Hematopoietic multipotent progenitor cell treated with erythropoietin and hydrocortisone succinate and interleukin-3 and kit ligand, for 8 days (in vitro differentiated cells): ENCODE data around the gene DCDC1.

Experiments
- DNase-seq: peaks from one replicate; pipeline ENCODE4 v3.0.0-alpha.2; 2015

DCDC1 gene

GRCh38 chr11:30879322-30880005 is 490.1 kb downstream of the DCDC1 start:
- DNase-seq: no peak

DNA sequence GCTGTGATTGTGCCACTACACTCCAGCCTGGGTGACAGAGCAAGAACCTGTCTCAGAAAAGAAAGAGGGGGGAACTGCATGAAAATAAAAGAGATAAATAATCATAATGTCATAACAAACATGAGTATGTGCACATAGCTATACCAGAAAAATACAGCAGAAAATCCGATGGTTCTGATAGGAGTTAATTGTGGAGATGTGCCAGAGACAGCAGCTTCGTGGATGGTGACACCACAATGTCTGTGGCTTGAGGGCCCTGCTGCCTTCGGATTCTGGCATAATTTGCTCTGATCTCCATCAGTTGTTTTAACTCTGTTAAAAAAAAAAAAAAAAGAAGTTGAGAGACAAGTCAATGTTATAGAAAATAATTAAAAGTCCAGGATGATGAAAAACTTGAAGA is 491.1 kb downstream of the DCDC1 start:
- DNase-seq: no peak

DNA sequence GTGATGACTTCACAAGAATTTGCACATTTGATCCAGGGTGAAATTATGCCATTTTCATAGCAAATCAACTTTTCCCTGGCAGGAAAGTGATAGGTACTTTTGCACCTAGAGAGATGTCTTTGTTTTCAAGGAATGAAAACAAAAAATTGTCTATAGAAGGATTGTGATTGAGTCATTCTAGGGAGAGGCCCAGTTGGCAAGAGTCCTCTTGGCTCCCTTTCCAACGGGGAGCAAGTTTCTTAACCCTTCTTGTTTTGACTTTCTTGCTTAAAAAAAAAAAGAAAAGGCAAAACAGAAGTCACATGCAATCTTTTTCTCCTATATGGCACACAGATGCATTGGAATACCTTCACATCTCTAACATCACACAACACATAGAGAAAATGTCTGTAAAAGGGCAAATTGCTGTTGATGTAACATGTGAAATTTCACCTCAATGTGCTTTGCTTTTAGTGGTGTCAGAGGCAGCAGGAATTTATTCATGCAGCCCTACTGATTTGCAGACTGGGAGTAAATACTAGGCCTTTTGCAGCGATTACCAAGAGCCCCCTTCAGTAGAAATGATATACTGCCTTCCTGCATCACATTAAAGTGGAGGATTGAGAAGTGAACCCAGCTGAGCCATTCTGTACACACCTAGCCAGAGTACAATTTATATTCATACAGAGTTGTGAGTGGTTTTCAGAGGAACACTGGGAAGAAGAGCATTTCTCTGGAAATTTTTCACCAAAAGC is 492.7 kb downstream of the DCDC1 start:
- no peak for DNase-seq

DNA sequence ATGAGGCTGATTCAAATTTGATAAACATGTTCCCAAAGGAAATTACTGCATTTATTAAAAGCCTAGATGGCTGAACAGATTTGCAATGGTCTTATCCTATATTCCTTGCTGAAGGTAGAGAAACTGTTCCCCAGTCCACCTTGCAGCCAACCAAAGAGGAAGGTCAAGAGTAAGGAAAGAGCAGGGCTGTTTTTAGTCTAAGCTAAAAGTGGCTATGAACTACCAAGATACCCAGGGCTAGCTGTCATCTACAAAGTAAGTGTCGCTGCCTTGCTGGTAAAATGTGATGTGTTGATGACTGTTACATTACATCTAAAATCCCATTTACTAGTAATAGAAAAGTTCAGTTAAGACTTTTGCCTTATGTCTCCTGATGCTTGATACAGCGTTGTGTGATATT is 493.3 kb downstream of the DCDC1 start:
- no peak for DNase-seq

- DNase-seq: no peak
These were observed 493.7 kb downstream of the DCDC1 start for GRCh38 chr11:30875806-30876205.

DNA sequence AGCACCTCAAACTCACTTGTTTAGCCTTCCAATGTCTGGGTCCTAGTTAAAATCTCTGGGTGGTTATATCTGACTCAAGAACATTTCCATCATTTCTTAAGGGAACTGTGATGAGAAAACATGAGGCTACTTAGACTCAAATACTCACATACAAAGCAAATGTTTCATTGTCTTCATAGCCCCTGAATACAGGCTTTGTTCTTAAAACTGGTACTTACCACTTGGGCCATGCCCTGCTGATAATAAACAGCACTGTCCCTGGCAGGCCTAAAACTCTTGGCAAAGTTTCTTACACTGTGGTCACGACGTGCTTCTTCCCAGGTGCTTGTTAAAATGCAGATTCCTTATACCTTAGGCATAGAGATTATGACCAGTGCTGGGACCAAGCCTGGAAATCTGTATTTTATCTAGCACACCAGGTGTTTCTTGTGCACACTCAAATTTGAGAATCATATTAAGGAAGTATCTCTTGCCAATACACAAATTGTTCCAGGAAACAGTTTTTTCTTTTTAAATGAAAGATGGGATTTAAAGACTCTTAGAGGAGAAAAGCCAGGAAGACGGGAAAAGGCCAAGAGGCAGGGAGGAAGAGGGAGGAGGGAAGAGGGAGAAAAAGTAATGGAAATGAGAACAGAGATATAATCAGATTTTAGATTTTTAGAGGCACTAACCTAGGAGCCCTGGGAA is 495.5 kb downstream of the DCDC1 start:
- DNase-seq: no peak

- DNase-seq: no peak
These were observed 500.9 kb downstream of the DCDC1 start for GRCh38 chr11:30868626-30869081.

GRCh38 chr11:30863209-30863608 is 506.3 kb downstream of the DCDC1 start:
- DNase-seq: no peak

DNA sequence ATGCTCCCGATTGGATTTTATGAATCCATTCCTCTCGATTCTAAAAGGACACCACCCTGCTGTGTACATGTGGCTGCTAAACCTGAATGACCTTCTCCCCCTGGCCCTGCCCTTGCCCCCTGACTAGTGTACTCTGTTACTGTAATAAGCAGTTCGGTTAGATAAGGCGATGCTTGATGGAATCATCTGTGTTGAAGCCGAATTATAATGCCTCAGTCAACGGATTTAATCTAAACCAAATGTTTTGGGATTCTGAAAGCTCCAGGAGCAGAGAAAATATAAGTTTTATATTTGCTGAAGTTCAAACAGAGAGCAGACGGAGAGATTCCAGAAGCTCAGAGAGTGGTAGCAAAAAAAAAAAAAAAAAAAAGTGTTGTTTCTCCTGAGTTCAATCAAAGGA is 508.0 kb downstream of the DCDC1 start:
- DNase-seq: no peak

DNA sequence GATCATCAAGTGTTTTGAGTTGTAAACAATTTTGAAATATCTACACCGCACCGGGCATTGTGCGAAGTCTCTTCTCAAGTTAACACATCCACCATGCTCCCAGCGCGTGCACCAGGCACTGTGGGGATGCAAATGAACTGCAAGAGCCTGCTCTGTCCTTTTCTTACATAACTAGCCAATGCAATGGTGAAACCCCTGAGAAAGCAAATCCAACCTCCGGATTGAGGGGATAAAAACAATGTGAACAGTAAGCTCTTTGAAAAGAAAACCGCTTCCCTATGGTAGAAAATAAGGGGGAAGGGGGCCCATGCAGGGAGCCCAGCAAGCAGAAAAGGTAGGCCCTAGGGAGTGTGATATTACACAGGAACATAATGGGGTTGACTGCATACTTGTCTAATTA is 508.5 kb downstream of the DCDC1 start:
- no peak for DNase-seq

DNA sequence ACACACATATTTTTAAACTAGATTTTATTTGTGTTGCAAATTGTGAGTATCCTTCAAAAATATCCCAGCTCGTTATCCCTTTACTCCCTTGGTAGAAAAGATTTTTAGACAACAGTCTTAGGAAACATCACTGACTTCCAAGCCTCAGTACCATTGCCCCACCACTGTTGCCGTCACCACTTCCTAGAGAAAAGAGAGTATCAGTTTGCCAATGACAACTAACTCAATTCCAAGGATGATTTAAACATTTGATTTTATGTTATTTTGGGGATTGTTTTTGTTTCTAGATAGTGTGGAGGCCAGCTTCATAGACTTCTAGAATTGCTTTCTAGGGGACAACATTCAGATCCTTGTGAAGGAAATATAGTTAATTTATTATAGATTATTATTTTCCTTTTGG is 509.4 kb downstream of the DCDC1 start:
- no peak for DNase-seq

DNA sequence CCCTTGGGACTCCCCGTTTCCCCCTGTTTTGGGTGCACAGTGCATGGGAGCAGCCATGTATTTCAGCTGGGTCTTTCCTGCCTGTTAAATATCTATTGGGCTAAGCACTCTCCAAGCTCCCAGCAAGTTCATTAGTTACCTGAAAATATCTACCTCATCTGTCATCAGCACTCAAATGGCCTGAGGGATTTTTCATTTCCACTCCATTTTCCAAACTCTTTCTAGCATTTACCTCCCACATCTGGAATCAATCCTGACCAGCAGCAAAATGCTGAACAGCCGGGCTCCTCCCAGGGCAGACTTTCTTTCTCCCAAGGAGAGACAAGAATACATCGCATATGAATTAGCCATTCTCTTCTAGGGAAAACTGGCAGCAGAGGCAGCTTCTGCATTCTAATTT is 509.9 kb downstream of the DCDC1 start:
- no peak for DNase-seq

DNA sequence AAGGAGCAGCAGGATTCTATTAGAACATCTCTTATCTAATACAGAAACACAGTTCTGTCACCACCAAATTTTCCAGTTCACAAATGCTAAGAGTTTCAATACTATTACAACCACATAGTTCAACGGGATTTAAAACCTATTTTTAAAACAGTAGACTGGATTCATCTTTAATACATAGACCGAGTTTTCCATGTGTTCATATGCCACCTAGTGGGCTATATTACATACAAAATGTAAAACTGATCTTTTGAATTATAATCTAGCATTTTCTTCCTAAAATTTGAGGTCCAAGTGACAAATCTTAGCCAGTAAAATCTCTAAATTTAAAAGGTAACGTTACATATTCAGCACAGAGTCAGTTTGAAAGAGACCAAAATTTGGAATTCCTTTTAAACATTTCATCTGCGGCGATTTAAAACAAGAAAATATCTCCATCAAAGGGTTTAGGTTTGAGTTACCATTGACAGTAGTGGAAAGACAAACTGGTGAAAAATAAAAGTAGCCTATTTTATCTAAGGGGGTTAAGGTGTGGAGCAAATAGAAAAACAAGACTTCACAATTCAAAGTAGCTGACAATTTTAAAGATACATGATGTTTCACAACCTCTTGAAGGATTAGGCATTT is 514.0 kb downstream of the DCDC1 start:
- DNase-seq: no peak

DNA sequence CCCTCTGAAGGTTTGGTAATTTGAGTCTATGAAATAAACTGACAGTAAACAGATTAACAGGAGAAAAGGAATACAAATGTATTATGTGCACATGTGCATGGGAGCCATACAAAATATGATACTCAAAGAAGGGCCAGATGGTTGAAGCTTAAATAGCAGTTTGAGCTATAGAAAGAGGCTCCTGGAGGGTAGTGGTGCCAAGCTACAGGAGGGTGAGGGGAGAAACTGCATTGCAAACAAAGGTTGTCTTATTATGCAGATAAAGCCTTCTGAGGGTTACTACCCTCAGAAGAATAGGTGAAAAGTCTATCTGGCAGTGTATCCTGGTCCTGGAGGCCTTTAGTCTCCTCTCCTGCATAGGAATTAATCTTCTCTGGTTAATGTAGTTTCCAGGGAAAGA is 516.1 kb downstream of the DCDC1 start:
- no peak for DNase-seq

DNA sequence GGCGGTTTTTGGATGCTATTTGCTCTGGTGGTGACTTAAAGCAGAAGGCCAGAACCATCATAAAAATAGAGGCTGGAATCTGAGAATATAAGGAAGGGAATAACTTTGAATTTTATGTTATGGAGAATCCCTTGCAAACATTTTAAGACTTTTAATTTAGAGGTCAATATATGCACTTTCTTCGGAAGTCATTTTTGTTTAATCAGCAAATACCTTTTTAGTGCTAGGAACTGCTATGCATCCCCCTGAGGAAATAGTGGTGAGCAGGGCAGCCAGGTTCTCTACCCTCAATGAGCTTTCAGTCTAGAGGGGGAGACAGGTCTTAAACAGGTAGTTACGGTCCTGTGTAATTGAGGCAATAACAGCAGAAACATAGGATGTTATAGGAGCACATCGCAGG is 516.9 kb downstream of the DCDC1 start:
- no peak for DNase-seq

- no peak for DNase-seq
These were observed 517.4 kb downstream of the DCDC1 start for GRCh38 chr11:30852091-30852490.

GRCh38 chr11:30837252-30837651 is 532.3 kb downstream of the DCDC1 start:
- DNase-seq: no peak

DNA sequence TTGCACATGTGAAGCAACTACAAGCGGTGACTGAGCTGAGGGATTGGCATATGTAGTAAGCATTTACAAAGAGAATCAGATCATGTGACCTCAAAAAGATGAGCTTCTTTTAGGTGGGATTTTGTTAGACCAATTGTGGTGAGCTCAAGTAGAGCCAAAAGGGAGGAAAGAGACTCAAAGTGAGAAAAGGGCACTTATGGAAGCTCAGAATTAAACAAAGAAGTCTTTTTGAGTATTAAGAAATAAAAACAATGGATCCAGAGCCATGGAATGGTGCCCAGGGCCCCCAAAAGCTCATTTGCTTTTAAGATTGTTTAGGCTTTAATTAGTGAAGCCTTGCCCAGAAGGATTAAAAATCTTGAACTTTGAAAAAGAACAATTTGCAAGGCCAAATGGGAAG is 536.7 kb downstream of the DCDC1 start:
- DNase-seq: no peak

- DNase-seq: no peak
These were observed 538.9 kb downstream of the DCDC1 start for GRCh38 chr11:30830681-30831080.

- DNase-seq: no peak
These were observed 542.6 kb downstream of the DCDC1 start for GRCh38 chr11:30826911-30827310.

- no peak for DNase-seq
These were observed 543.8 kb downstream of the DCDC1 start for GRCh38 chr11:30825723-30826122.

DNA sequence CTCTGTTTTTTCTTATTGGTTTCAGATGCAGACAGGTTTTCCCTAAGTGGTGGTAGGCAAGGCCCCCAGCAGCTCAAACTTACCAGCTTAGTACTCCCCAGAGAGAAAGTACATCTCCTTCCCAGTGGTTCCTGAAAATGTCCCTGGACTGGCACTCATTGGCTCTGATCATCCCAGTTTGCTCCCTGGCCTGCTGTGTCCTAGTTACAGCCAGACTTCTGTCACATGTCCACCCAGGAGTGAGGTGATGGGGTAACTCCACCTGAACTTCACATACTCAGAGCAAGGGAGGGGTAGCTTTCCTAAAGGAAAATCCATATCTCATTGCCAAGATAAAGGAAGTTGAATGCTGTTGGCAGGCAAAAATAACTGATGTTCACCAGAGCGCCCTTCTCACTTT is 546.4 kb downstream of the DCDC1 start:
- no peak for DNase-seq

- DNase-seq: no peak
These were observed 548.0 kb downstream of the DCDC1 start for GRCh38 chr11:30821438-30821965.
